Caco-2 (cell line): ENCODE results near the gene PKM. TPM values are rescaled to one million over a fixed set of nuclear protein-coding genes. Genes with fewer than 3 reads are reported as not detected.

Experiments used
- BruUV-seq: library from RNA; stranded (reverse); fragments of 400-500 nt; replicated peaks from 2 replicates; lab custom pipeline; 2021; lab: Mats Ljungman, UMichigan
- CTCF ChIA-PET: fragments of 300-600 bp; sonication (Branson Sonifier 250); formaldehyde crosslinking; loops from one replicate; lab custom pipeline; 2022; ENCODE audit warnings: antibody characterized with exemption; lab: Charles Lee
- POLR2A ChIA-PET: fragments of 300-600 bp; sonication (Branson Sonifier 250); formaldehyde crosslinking; loops from one replicate; lab custom pipeline; 2022; ENCODE audit warnings: antibody characterized with exemption; lab: Charles Lee
- DNase-seq, 2 experiments: peaks; one replicate each; pipeline versions ENCODE4 v3.0.0 to v3.0.0-alpha.2; 2020 to 2022
- H3K27me3 ChIP-seq: replicated peaks from 2 replicates; pipeline ENCODE4 v1.6.0; 2011; ENCODE audit warnings: low read length; ENCODE audit not compliant: control insufficient read depth, insufficient read depth
- H3K36me3 ChIP-seq: 2 replicates; pipeline ENCODE4 v1.5.1; 2011; ENCODE audit warnings: low read length; ENCODE audit not compliant: control insufficient read depth, insufficient read depth
- H3K4me1 ChIP-seq: fragments of 250-450 bp; sonication (Bioruptor Pico); 2 replicates; pipeline ENCODE4 v1.5.1; 2020; ENCODE audit warnings: mild to moderate bottlenecking
- H3K4me3 ChIP-seq: 2 replicates; pipeline ENCODE4 v1.5.1; 2011; ENCODE audit warnings: low read depth, mild to moderate bottlenecking, control low read depth, low read length
- H3K9me3 ChIP-seq: fragments of 250-450 bp; sonication (Bioruptor Pico); 2 replicates; pipeline ENCODE4 v1.5.1; 2020; ENCODE audit warnings: mild to moderate bottlenecking, moderate library complexity
- H3K27ac Mint-ChIP-seq: one replicate; pipeline ENCODE4 v1.8.0; 2022; ENCODE audit warnings: mixed read lengths; ENCODE audit not compliant: unreplicated experiment
- H3K27me3 Mint-ChIP-seq: one replicate; pipeline ENCODE4 v1.8.0; 2022; ENCODE audit warnings: mixed read lengths; ENCODE audit not compliant: insufficient read depth, unreplicated experiment
- H3K36me3 Mint-ChIP-seq: one replicate; pipeline ENCODE4 v1.8.0; 2022; ENCODE audit warnings: mild to moderate bottlenecking, mixed read lengths; ENCODE audit not compliant: insufficient read depth, unreplicated experiment
- H3K4me1 Mint-ChIP-seq: one replicate; pipeline ENCODE4 v1.8.0; 2022; ENCODE audit warnings: low read depth, mixed read lengths; ENCODE audit not compliant: unreplicated experiment
- H3K4me3 Mint-ChIP-seq: one replicate; pipeline ENCODE4 v1.8.0; 2022; ENCODE audit warnings: mild to moderate bottlenecking, moderate library complexity, mixed read lengths; ENCODE audit not compliant: unreplicated experiment
- H3K9me3 Mint-ChIP-seq: one replicate; pipeline ENCODE4 v1.8.0; 2022; ENCODE audit warnings: mixed read lengths; ENCODE audit not compliant: unreplicated experiment
- CTCF ChIP-seq, 2 experiments: fragments of 200-600 bp in 1 of 2; IDR thresholded peaks; 1 replicate in 1 of 2; 2 replicates in 1 of 2; pipeline versions ENCODE4 v1.5.1 to v1.8.0; 2011 to 2022; ENCODE audit warnings: antibody characterized with exemption in 1 of 2, control low read depth in 1 of 2, inconsistent platforms in 1 of 2, low read depth in 1 of 2, low read length in 1 of 2, mild to moderate bottlenecking in 1 of 2, moderate library complexity in 1 of 2; ENCODE audit not compliant: insufficient read depth in 1 of 2, severe bottlenecking in 1 of 2, unreplicated experiment in 1 of 2
- intact Hi-C: fragments of 100-400 bp; cut with micrococcal nuclease; formaldehyde crosslinking; loops from one replicate; pipeline ENCODE4 v1.10.0; 2022; ENCODE audit not compliant: unreplicated experiment
- total RNA-seq: library from RNA; stranded (reverse); gene quantifications from 2 replicates; pipeline ENCODE4 v1.2.3, GENCODE V29; 2022

Gene PKM
- total RNA-seq, 1 experiment from 2014 or later = 733 TPM

- intact Hi-C loops = loop anchor here (2.0 kb wide), 2 partner anchors 19 to 31 kb away; no protein-coding TSS in a partner anchor
- Mint-ChIP-seq H3K36me3 (peaks cover 67% of the 10 kb centered on the region), H3K27ac (peak overlapping the region; percentile 92), H3K4me1 (no peaks in the 10 kb centered on the region), H3K9me3 (no peaks in the 10 kb centered on the region), H3K27me3 (no peaks in the 10 kb centered on the region), H3K4me3 (peak overlapping the region; percentile 97)
- H3K4me3 ChIP-seq = peak overlapping the region; percentile 83
- POLR2A ChIA-PET = interaction anchor here (0.6 to 1.0 kb wide), 4 partner anchors 8 to 537 kb away, joined by 3 to 5 read pairs (median 4); no protein-coding TSS in a partner anchor
- CTCF ChIA-PET = interaction anchor here (0.6 kb wide), 1 partner anchor 727 kb away, joined by 9 read pairs; no protein-coding TSS in a partner anchor
- H3K27me3 ChIP-seq = no peaks in the 10 kb centered on the region
- H3K4me1 ChIP-seq = peaks cover 30% of the 10 kb centered on the region
- BruUV-seq = no TSS peak
- TF ChIP-seq CTCF (IDR thresholded peaks at IDR 0.05; ENCODE audit: insufficient read depth in 1 of 2, low read depth in 1 of 2, low read length in 1 of 2, severe bottlenecking in 1 of 2, unreplicated experiment in 1 of 2) = no peak
- H3K36me3 ChIP-seq = no peaks in the 10 kb centered on the region; the same call in 1 of the 2 replicates
- DNase-seq = no peak
- no peaks in the 10 kb centered on the region for H3K9me3 ChIP-seq
Measured at GRCh38 chr15:72229947-72230196, 1.1 kb downstream of the PKM start.

DNA sequence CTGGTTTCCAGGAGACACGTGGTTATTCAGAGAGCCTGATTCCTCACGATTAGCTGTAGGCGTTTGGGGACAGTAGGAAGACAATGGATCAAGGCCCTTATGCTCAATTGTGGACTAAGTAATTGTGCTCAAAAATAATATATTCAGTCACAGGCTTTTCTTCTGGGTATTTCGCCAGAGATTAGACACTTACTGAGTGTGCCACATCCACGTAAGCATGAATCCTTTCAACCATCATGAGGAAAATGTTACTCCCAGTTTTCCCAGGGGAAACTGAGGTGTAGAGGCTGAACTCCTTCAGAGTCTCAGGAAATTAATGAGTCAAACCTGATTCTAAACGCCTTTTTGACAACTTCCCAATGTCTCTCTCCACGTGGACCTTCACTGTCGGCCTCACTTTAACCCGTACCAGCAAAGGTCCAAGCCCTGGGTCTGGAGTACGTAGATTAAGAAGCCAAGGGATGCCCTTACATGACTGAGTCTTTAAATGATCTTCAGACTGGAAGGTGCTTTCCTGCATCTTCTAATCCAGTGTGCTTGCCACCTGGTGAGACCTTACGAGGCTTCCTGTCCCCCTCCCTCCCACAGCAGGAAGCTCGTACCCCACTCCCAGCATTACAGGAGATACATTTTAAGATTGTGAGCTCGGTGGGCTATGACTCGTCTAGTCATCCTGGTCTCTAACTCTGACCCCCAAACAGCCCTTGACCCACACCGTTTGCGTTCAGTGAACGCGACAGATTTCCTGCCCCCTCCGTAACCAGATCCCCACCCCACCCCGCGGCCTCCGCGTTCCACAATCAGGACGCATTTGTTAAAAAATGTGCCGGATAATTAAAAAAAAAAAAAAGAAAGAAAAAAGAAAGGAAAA lies 1.7 kb downstream of the PKM start:
- peak overlapping the region; percentile 92 for H3K27ac Mint-ChIP-seq
- TSS peak; percentile 34 for BruUV-seq
- ChIA-PET CTCF (interaction anchor here (0.6 kb wide), 1 partner anchor 726 kb away, joined by 9 read pairs; no protein-coding TSS in a partner anchor), POLR2A (interaction anchor here (0.6 kb wide), 3 partner anchors 7 to 538 kb away, joined by 3 to 5 read pairs (median 4); no protein-coding TSS in a partner anchor)
- H3K9me3 ChIP-seq = no peaks in the 10 kb centered on the region
- no peaks in the 10 kb centered on the region for H3K9me3 Mint-ChIP-seq
- no peak for DNase-seq
- H3K4me1 Mint-ChIP-seq = no peaks in the 10 kb centered on the region
- intact Hi-C loops = loop anchor here (2.0 kb wide), 1 partner anchor 19 kb away; no protein-coding TSS in a partner anchor
- H3K36me3 ChIP-seq = no peaks in the 10 kb centered on the region; the same call in 1 of the 2 replicates
- H3K27me3 Mint-ChIP-seq = no peaks in the 10 kb centered on the region
- H3K4me3 ChIP-seq = peak overlapping the region; percentile 83
- TF ChIP-seq CTCF (IDR thresholded peaks at IDR 0.05; ENCODE audit: insufficient read depth in 1 of 2, low read depth in 1 of 2, low read length in 1 of 2, severe bottlenecking in 1 of 2, unreplicated experiment in 1 of 2) = no peak
- peak overlapping the region; percentile 97 for H3K4me3 Mint-ChIP-seq
- H3K4me1 ChIP-seq = peaks cover 30% of the 10 kb centered on the region
- no peaks in the 10 kb centered on the region for H3K27me3 ChIP-seq
- peaks cover 71% of the 10 kb centered on the region for H3K36me3 Mint-ChIP-seq

DNA sequence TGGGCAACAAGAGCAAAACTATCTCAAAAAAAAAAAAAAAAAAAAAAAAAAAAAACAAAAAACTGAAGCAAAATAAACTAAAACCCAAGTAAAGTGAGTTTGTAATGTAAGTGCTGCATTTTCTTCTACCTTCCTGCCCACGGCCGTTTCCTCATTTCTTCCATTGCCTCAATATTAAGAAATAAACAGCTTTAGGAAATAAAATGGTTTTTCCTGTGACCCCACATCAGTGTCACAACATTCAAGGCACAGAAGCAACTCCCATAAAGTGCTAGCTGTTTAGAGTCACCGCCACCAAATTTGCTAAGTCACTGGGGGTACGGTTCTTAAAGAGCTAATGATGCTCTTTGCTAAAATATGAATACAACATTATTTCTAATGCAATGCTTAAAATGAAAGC lies 3.3 kb downstream of the PKM start:
- H3K9me3 Mint-ChIP-seq = no peaks in the 10 kb centered on the region
- H3K27me3 Mint-ChIP-seq = no peaks in the 10 kb centered on the region
- peak overlapping the region; percentile 97 for H3K4me3 Mint-ChIP-seq
- peaks cover 2% of the 10 kb centered on the region; the same call in 1 of the 2 replicates for H3K36me3 ChIP-seq
- POLR2A ChIA-PET = no interaction called here
- no peak overlapping the region for H3K4me3 ChIP-seq
- CTCF ChIA-PET = interaction anchor here (1.6 to 1.7 kb wide), 2 partner anchors 12 to 28 kb away, joined by 6 to 8 read pairs; no protein-coding TSS in a partner anchor
- no TSS peak for BruUV-seq
- peak overlapping the region; percentile 92 for H3K27ac Mint-ChIP-seq
- peaks cover 28% of the 10 kb centered on the region for H3K4me1 ChIP-seq
- TF ChIP-seq CTCF (IDR thresholded peaks at IDR 0.05; ENCODE audit: insufficient read depth in 1 of 2, low read depth in 1 of 2, low read length in 1 of 2, severe bottlenecking in 1 of 2, unreplicated experiment in 1 of 2) = no peak
- DNase-seq = no peak
- peaks cover 87% of the 10 kb centered on the region for H3K36me3 Mint-ChIP-seq
- intact Hi-C loops = loop anchor here (2.0 kb wide), 1 partner anchor 17 kb away; no protein-coding TSS in a partner anchor
- H3K27me3 ChIP-seq = no peaks in the 10 kb centered on the region
- no peaks in the 10 kb centered on the region for H3K9me3 ChIP-seq
- H3K4me1 Mint-ChIP-seq = peaks cover 10% of the 10 kb centered on the region
